HG02759 (cell line): ENCODE data around the gene NTNG2.
"Not testable (repeated sequence)": the region's sequence is repeated elsewhere in the genome, so short reads cannot be mapped to it uniquely, and the experiment has no call there.

ENCODE experiments used
- ATAC-seq: cut with Tn5 transposase; IDR thresholded peaks from one replicate; pipeline ENCODE4 v1.9.1; 2021; ENCODE audit warnings: mild to moderate bottlenecking, moderate library complexity; ENCODE audit not compliant: unreplicated experiment

The NTNG2 gene

GRCh38 chr9:132247942-132248341 is 86.1 kb downstream of the NTNG2 start:
- no peak for ATAC-seq

DNA sequence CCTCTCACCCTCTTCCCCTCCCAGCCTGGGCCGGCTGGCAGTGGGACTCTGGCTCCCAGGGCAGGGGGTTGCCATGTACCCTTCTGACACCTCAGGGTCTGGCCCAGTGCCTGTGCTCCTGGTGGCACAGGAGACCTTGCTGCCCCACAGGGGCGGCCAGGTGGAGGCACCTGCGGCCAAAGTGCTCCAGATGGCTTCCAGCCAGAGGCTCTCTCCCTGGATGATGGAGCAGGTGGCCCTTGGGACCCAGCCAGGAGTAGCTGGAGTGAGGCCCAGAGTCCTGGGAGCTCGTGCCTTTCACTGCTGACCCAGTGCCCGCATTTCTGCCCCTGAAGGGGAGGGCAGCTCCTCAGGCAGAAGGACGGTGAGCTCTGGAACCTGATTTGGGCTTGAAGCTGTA is 87.3 kb downstream of the NTNG2 start:
- no peak for ATAC-seq

- no peak for ATAC-seq
Measured at GRCh38 chr9:132249690-132250089, 87.8 kb downstream of the NTNG2 start.

DNA sequence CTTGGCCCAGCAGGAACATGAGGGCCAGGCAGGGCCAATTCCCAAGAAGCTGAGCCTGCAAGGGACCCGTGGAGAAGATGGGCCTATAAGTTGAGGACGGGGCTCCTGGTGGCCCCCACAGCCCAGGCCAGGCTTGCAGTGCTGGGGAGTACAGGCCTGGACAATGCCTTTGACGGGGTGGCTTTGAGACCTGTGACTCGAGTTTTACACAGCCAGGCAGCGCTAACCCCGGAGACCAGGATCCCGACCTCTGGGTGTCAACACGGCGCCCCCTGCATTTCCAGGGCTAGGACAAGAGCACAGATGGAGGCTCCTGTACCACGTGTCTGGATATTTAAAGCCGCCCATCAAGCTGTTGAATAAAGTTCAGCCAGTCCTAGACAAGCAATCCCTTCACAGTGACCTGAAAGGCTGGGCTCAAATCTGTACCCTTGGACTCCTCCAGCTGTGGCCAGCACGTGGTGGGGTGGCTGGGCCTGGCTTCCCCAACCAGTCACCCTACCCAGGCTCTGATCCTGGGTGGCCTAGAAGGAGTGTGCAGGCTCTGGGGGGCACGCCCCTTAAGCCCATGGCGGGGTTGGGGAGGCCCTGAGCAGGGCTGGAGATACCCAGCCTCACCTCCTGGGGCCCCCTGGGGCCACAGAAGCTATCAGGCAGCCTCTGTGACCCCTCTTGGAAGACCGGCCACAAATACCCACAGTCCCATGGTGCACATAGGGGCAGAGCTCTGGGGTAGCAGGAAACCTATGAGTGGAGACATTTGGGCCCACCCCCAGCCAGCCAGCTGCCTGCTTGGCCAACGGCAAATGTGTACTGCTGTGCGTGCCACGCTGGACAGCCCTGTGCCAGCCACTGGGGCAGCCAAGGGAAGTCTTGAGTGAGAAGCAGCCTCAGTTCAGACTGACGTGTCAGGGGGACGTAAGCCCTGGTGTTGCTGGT is 88.7 kb downstream of the NTNG2 start:
- no peak for ATAC-seq

DNA sequence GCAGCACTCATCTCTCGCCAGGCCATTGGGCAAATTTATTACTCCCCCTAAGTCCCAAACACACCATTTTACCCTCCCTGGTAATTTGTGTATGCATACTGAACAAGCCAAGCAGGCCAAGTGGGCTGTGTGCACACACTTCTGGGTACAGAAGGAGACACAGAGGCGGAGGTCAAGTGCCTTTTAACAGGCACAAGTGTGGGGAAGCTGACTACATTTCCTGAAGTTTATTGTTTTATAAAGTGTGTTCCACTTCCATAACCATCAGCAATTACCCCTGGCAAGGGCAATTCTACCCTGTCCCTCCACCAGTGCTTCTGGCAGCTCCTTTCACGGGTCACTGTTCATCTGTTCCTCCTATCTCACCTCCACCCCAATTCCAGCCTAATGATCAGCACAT is 99.0 kb downstream of the NTNG2 start:
- ATAC-seq, result no peak

GRCh38 chr9:132266017-132266416 is 104.2 kb downstream of the NTNG2 start:
- no peak for ATAC-seq

GRCh38 chr9:132267660-132268059 is 105.8 kb downstream of the NTNG2 start:
- ATAC-seq, result no peak

DNA sequence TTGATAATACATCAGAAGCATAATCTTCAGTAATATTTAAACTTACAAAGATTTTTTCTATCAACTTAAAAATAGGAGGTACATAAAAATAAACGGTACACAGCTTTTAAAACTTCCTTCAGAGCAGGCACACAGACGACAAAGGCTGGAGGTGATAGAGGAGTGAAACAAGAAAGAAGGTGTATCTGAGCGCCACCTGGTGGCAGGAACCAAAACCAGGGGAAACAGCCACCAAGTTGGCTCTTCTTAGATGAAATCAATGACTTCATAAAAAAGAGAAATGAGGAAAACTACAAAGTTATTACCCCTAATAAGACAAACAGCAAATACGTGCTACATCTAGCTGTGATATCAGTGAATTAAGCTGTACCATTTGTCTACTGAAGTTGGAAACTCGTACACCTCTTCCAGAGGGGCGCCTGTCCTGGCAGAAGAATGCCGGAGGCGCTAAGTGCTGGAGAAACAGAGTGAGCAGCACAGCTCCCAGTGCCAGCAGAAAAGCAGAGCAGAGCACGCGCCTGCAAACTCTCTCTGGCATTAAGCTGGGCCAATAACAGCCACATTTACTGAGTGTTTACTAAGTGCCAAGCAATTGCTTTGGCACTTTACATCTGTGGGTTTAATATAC is 107.0 kb downstream of the NTNG2 start:
- ATAC-seq, result no peak

GRCh38 chr9:132269704-132270516 is 108.1 kb downstream of the NTNG2 start:
- not testable (repeated sequence) for ATAC-seq

GRCh38 chr9:132274861-132275260 is 113.0 kb downstream of the NTNG2 start:
- ATAC-seq, result no peak

GRCh38 chr9:132283165-132283564 is 121.3 kb downstream of the NTNG2 start:
- no peak for ATAC-seq

DNA sequence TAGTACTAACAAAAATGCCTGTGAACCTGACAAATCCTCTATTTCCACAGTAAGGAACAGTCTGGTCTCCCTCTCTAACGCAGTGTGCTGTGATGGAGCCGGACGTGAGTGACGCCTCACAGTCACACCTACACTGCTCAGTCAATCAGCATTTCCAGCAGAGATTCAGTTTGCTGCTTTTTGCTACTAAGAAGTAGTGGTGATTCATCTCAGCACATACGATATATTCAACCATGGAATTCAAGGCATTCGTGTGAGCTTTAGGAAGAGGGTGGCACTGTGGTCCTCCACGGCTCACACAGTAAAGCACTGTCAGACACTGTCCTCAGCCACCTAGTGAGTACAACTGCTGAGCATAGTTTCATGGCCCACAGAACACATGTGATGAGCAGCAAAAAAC is 122.0 kb downstream of the NTNG2 start:
- ATAC-seq, result no peak

- no peak for ATAC-seq
Measured at GRCh38 chr9:132287256-132287760, 125.5 kb downstream of the NTNG2 start.

DNA sequence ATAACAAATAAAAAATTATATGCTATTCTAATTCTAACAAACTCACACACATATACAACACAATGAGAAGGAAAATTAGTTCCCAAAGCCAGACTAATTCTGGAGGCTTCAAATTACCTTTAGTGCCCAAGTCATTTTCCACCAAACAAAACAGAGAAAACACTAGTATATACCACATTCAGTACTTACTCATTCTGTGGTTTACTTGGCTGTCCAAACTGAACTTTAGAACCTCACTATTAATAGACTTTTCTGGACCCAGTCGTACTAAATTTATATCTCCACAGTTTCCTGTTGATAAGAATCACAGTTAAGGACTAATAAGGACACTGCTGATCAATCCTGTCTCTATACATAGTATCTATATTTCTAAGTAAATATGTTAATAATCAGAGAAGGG is 126.5 kb downstream of the NTNG2 start:
- ATAC-seq, result no peak

GRCh38 chr9:132288966-132289365 is 127.1 kb downstream of the NTNG2 start:
- no peak for ATAC-seq

GRCh38 chr9:132293145-132293721 is 131.4 kb downstream of the NTNG2 start:
- ATAC-seq, result no peak
